Amniotic stem cell (primary cell): ENCODE results near the gene ZBTB20.

Source experiments
- DNase-seq: peaks from one replicate; lab custom pipeline; 2025; lab: John Stamatoyannopoulos, UW

Gene ZBTB20

GRCh38 chr3:115087512-115087911 lies 59.6 kb downstream of the ZBTB20 start:
- DNase-seq, result no peak

- no peak for DNase-seq
Measured at GRCh38 chr3:115086344-115086743, 60.7 kb downstream of the ZBTB20 start.

GRCh38 chr3:115085197-115085865 lies 61.8 kb downstream of the ZBTB20 start:
- DNase-seq, result no peak

- DNase-seq, result no peak
Measured at GRCh38 chr3:115084686-115085085, 62.4 kb downstream of the ZBTB20 start.

DNA sequence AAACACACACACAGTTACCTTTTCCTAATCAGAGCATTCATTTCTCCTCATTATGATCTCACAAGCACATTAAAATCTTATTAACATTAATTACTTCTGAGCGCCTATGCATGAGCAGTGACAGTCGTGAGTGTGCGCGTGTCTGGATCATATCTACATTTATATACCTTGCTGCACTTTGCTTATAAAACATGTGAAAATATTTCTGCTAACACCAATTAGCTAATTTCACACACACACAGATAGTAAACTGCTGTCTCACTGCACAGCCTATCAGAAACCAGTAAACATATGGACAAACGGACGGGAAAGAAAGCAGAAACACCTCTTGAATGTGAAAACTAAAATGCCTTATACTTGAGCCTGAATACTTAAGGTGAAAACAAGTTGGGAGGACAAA lies 64.8 kb downstream of the ZBTB20 start:
- DNase-seq, result no peak

- DNase-seq, result no peak
Measured at GRCh38 chr3:115081444-115081843, 65.6 kb downstream of the ZBTB20 start.

GRCh38 chr3:115077501-115078250 lies 69.4 kb downstream of the ZBTB20 start:
- DNase-seq, result no peak

- DNase-seq, result no peak
Measured at GRCh38 chr3:115074502-115074901, 72.6 kb downstream of the ZBTB20 start.

- no peak for DNase-seq
Measured at GRCh38 chr3:115072265-115073021, 74.6 kb downstream of the ZBTB20 start.

DNA sequence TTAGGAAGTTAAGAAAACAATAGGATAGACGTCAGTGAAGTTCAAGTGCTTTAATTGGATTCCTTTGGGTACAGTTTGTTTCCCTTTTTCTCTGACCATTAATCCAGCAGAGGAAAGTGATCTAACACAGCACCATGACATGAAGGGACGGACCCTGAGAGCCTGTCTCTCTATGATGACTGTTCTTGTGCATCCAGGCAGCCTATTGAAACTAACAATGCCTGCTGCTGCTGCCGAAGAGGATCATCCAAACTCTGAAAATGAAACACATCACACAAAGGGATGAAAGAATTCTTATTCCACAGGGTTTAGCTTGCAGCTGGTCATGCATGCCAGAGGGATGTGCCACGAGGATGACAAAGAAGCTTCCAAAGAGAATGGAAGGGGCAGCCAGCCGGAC lies 75.5 kb downstream of the ZBTB20 start:
- DNase-seq, result no peak

DNA sequence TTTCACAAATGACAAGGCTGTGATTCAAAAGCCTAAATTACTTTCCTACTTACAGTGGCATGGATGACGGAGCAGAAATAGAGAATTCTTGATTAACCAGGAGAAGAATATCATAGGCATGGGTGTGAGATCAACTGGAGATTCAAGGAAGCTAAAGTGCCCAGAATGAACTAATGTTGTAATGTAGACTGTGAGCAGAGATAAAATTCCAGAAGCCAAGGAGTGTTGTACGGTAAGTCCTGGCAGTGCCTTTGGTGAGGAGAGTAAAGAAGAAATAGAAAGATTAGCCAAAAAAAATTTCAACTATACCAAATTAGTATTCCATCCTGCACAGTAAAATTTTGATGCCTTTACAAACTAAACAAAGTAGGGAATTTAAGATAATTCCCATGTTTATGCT lies 75.9 kb downstream of the ZBTB20 start:
- no peak for DNase-seq

DNA sequence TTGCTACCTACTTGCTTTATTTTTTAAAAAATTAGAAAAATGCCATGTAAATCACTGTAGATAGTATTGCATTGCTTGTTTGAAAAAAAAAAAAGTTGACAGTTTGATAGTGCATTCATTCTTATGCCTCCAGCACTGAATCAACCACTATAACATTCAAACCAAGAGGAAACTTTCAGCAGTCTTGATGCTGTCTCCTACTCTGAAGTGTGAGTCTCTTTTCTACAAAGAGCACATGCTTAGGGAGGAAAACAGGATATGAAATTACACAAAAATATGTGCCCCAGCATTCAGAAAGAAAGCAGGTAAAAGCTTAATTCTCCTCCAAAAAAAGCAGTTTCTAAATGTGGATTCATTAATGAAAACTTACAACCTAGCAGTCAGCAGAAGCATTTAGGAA lies 78.3 kb downstream of the ZBTB20 start:
- DNase-seq, result no peak

DNA sequence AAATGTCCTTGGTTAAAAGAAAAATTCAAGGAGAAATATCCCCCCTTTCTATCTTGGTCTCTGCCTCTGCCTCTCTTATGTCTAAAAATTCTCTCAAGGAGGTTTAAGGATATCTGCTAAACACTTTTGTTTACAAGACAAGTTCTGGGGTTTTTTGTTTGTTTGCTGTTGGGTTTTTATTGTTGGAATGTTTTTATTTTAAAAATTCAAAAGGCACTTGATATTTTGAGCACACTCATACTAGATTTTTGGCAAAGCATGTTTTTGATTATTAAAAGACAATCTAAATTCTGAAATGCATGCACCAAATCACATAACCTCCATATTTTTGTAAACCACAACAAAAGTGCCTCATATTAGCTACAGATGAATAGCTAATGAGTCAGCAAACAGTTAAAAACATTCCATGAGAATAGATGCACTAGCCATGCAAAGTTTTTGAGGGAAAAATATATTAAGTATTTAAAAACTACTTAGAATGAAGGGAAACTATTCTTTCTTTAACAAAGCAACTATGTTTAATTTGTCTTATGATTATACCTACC lies 84.6 kb downstream of the ZBTB20 start:
- no peak for DNase-seq

- DNase-seq, result no peak
Measured at GRCh38 chr3:115062009-115062408, 85.1 kb downstream of the ZBTB20 start.

- DNase-seq, result no peak
Measured at GRCh38 chr3:115052906-115053305, 94.2 kb downstream of the ZBTB20 start.

- DNase-seq, result no peak
Measured at GRCh38 chr3:115042351-115042750, 104.7 kb downstream of the ZBTB20 start.

GRCh38 chr3:115040673-115041286 lies 106.3 kb downstream of the ZBTB20 start:
- DNase-seq, result no peak

- no peak for DNase-seq
Measured at GRCh38 chr3:115040246-115040645, 106.8 kb downstream of the ZBTB20 start.

GRCh38 chr3:115038817-115039216 lies 108.3 kb downstream of the ZBTB20 start:
- DNase-seq, result no peak

DNA sequence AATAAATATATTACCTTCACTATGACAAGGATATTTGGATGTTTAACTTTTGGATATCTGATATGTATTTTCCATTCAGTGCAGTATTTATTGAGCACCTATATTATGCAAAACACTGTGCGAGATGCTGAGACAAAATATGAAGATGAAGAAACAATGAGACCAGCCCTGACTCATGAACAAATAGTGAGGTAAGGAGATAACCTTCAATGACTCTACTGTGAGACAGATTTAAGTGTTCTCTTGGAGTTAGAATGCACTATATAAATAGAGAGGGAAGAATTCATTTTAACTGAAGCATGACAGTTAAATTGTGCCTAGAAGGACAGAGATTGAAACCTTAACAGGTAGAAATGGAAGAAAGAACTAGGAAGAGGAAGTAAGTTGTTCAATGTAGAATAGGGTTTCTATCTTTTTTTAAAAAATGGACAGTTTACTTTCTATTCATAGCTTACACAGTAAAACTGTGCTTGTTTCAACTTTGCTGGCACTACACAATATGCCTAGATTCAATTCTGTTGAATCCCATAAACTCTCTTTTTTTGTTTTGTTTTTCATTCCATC lies 124.2 kb downstream of the ZBTB20 start:
- DNase-seq, result no peak

DNA sequence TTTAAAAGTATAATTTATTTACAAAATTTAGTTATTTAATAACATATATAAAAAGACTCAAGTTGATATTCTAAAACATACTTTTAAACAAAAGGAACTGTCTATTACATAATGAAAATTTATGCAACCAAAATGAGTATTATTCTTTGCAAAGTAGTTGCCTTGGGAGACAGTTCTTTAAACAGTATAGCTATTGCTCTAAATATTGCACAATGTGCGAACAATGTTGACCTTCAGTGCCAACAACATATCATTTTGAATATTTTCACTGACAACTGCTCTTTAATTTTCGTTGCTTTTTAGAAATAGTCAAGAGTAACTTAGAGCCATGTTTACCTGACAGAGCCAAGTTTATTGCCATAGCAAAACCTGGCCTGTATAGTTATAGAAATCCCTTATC lies 124.9 kb downstream of the ZBTB20 start:
- DNase-seq, result no peak

- DNase-seq, result no peak
Measured at GRCh38 chr3:115021061-115021460, 126.0 kb downstream of the ZBTB20 start.
